Stomach (tissue), 9 donors: ENCODE measurements around the gene TMEM258. TPM values are rescaled to one million over a fixed set of nuclear protein-coding genes. Genes with fewer than 3 reads are reported as not detected.
A peak's percentile ranks its signal among the peaks of the same experiment; 100 is the strongest.

ENCODE experiments used
- DNase-seq, 2 donors: peaks; one replicate each; pipeline versions ENCODE4 v3.0.0 to v3.0.0-alpha.2; 2013 to 2019
- H3K27ac ChIP-seq, 5 donors: fragments of 200-600 bp in 4 of 5; sonication (generic) in 4 of 5; one replicate each; pipeline ENCODE4 v1.5.1; 2013 to 2019; ENCODE audit warnings: mild to moderate bottlenecking in 1 of 5, moderate library complexity in 1 of 5
- H3K27me3 ChIP-seq, 3 donors: fragments of 200-600 bp; sonication (generic); one replicate each; pipeline ENCODE4 v1.5.1; 2017 to 2019; ENCODE audit warnings: mixed run types in 1 of 3
- H3K36me3 ChIP-seq, 4 donors: fragments of 200-600 bp; sonication (generic); 1 replicate in 3 of 4; 2 replicates in 1 of 4; pipeline ENCODE4 v1.5.1; 2016 to 2019
- H3K4me1 ChIP-seq, 4 donors: fragments of 200-600 bp; sonication (generic); one replicate each; pipeline ENCODE4 v1.5.1; 2016 to 2019
- H3K4me3 ChIP-seq, 4 donors: fragments of 200-600 bp; sonication (generic) in 3 of 4; one replicate each; pipeline ENCODE4 v1.5.1; 2016 to 2019; ENCODE audit warnings: mild to moderate bottlenecking in 1 of 4
- H3K9me3 ChIP-seq, 4 donors: fragments of 200-600 bp; sonication (generic); one replicate each; pipeline ENCODE4 v1.5.1; 2016 to 2019
- EP300 ChIP-seq: sonication (generic); formaldehyde crosslinking; IDR thresholded peaks from one replicate; pipeline ENCODE4 v1.6.1; 2017; ENCODE audit warnings: antibody characterized with exemption
- POLR2A ChIP-seq, 4 donors: fragments of 450-650 bp; IDR thresholded peaks; one replicate each; pipeline ENCODE4 v1.6.1; 2016; ENCODE audit warnings: antibody characterized with exemption in 4 of 4, control low read depth in 2 of 4, mild to moderate bottlenecking in 1 of 4, moderate library complexity in 1 of 4
- POLR2AphosphoS5 ChIP-seq, 3 donors: sonication (generic); formaldehyde crosslinking; IDR thresholded peaks; one replicate each; pipeline ENCODE4 v1.6.1; 2016; ENCODE audit warnings: antibody characterized with exemption in 3 of 3
- WGBS, 5 donors: extraction: QIAGEN DNeasy Blood & Tissue Kit in 3 of 5; methylation state at CpG; one replicate each; pipeline versions ENCODE4 v1.1.5 to v1.1.7; 2013 to 2018; 5-methylcytosine and 5-hydroxymethylcytosine counted together
- intact Hi-C: fragments of 100-400 bp; cut with DNase I; formaldehyde crosslinking; loops from one replicate; pipeline ENCODE4 v1.15.1; 2023; ENCODE audit warnings: low total_unique reads
- polyA plus RNA-seq, 3 donors: library from polyadenylated mRNA; stranded (reverse); fragments of 200-250 nt; gene quantifications; one replicate each; pipeline ENCODE4 v1.2.3, GENCODE V29; 2013
- total RNA-seq, 5 donors: library from RNA; depleted of rRNA; stranded (reverse); fragments of >200 nt; gene quantifications; one replicate each; pipeline versions ENCODE4 v1.1.0 to v1.2.3, GENCODE V29; 2014 to 2016
- TF ChIP-seq, protein P1 (sequence below), 7 experiments: fragments of 450-650 bp in 4 of 7; fragments of 200-600 bp in 3 of 7; sonication (generic) in 3 of 7; IDR thresholded peaks; one replicate each; pipeline ENCODE4 v1.5.1; 2016 to 2019; ENCODE audit warnings: antibody characterized with exemption in 7 of 7, control low read depth in 2 of 7, mild to moderate bottlenecking in 1 of 7
- donor health status: healthy with polysubstance abuse.
- donor health status: Bipolar disorder and iron deficiency.
- donor health status: healthy.

Gene TMEM258
- total and polyA plus RNA-seq, 8 donors, result 24.1 to 274 (median 50.3) TPM; not detected in 1

DNA sequence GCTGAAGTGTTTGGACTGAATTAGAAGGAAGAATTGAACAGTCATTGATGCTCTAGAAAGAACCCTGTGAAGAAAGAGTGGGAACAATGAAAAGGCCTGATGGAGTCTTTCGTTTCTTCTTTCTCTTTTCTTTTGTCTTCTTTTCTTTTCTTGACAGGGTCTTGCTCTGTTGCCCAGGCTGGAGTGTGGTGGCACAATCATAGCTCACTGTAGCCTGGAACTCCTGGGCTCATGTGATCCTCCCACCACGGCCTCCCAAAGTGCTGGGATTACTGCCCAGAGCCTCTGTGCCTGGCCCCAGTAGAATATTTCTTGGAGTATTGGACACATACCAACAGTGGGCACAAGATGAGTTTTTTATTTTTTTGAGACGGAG is 1.4 kb upstream of the TMEM258 start:
- H3K27me3 ChIP-seq, result no peaks in the 10 kb centered on the region
- H3K4me1 ChIP-seq, result peaks cover 28 to 54% (median 42%) of the 10 kb centered on the region in 4 donors
- peak overlapping the region in 2 of 4 donors; percentile 54 to 93 for H3K4me3 ChIP-seq
- TF ChIP-seq, protein P1, sequence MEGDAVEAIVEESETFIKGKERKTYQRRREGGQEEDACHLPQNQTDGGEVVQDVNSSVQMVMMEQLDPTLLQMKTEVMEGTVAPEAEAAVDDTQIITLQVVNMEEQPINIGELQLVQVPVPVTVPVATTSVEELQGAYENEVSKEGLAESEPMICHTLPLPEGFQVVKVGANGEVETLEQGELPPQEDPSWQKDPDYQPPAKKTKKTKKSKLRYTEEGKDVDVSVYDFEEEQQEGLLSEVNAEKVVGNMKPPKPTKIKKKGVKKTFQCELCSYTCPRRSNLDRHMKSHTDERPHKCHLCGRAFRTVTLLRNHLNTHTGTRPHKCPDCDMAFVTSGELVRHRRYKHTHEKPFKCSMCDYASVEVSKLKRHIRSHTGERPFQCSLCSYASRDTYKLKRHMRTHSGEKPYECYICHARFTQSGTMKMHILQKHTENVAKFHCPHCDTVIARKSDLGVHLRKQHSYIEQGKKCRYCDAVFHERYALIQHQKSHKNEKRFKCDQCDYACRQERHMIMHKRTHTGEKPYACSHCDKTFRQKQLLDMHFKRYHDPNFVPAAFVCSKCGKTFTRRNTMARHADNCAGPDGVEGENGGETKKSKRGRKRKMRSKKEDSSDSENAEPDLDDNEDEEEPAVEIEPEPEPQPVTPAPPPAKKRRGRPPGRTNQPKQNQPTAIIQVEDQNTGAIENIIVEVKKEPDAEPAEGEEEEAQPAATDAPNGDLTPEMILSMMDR (IDR thresholded peaks at IDR 0.05), result no peak
- TF ChIP-seq POLR2AphosphoS5 (IDR thresholded peaks at IDR 0.05), result no peak
- no peak for TF ChIP-seq POLR2A (IDR thresholded peaks at IDR 0.05)
- no peak for TF ChIP-seq EP300
- no peak overlapping the region for H3K27ac ChIP-seq
- WGBS, 5 donors, result 45 to 59% (median 54%) methylated on average over 3 of the region's 3 CpGs
- peaks cover 19 to 31% (median 29%) of the 10 kb centered on the region in 4 donors for H3K36me3 ChIP-seq
- intact Hi-C loops, result no loop called here
- H3K9me3 ChIP-seq, result no peaks in the 10 kb centered on the region
- DNase-seq, result no peak

DNA sequence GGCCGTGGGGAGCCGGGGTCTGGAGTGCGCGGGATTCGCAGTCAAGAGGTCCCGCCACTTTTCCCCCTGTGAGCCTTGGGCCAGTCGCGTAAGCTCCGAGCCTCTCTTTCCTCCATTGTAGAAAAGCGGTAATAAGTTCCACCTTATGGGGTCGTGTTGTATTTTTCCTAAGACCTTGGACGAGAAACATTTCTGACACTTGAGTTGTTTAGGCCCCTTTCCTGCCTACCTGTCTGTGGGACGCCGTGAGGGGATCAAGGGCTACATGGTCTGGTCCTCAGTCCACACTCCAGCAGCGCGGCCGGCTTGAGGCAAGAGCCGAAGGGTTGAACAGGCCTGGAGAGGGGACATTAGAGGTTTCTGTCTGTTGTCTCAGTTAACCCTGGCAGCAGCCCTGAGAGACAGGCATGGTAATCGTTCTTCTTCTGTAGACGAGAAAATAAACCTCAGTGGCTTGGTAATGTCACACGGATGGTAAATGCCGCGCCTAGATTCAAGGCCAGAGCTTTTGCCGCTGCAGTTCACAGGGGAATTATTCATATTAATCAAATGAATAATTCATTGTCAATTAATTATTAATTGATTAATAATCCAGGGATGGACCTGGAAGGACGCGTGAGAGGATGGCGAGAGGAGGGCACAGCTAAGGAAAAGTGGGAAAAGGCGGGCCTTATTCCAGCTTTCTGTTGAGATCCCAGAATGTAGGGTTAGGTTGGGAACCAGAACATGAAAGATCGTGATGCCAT is 857 bp upstream of the TMEM258 start:
- Histone ChIP-seq H3K27me3 (no peaks in the 10 kb centered on the region), H3K4me3 (peak overlapping the region; percentile 54 to 93 (median 78)), H3K4me1 (peaks cover 28 to 60% (median 44%) of the 10 kb centered on the region in 4 donors), H3K27ac (peak overlapping the region; percentile 94 to 98 (median 96)), H3K36me3 (peaks cover 24 to 37% (median 35%) of the 10 kb centered on the region in 4 donors), H3K9me3 (no peaks in the 10 kb centered on the region)
- TF ChIP-seq, protein P1 (IDR thresholded peaks at IDR 0.05), result no peak
- TF ChIP-seq POLR2A (IDR thresholded peaks at IDR 0.05) (no peak), POLR2AphosphoS5 (IDR thresholded peaks at IDR 0.05) (no peak), EP300 (no peak)
- no peak for DNase-seq
- intact Hi-C loops, result no loop called here
- 1 to 4% (median 2%) methylated on average over 21 to 29 of the region's 29 CpGs for WGBS, 5 donors

DNA sequence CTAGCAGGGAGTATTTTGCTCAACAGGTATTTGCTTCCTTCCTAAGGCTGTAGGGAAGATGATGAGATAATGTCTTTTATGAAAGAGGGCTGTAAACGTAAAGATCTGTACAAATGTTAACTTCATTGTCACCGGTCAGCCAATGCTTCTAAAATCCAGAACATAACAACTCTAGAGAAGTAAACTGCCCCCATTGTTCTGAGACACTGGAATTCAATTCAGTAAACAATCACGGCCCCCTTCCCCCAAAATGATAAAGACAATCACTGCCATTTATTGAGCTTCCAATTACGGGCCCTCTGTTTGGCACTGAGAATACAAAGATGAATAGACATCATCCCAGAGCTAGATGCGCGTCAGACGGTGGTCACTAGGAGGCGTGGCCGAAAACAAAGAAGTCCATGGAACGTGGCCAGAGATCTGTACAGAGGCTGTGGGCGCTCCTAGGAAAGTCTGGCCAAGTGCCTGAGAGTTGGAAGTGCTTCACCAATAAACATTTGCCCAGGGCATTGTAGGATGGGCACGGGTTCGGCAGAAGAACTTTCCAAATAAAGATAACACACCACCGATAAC is 576 bp downstream of the TMEM258 start:
- peak overlapping the region; percentile 94 to 98 (median 96) for H3K27ac ChIP-seq
- peak overlapping the region; percentile 54 to 93 (median 78) for H3K4me3 ChIP-seq
- H3K36me3 ChIP-seq, result peaks cover 35 to 51% (median 49%) of the 10 kb centered on the region in 4 donors
- DNase-seq, result peak; percentile 76 to 96
- H3K9me3 ChIP-seq, result no peaks in the 10 kb centered on the region
- TF ChIP-seq POLR2A (IDR thresholded peaks at IDR 0.05) (no peak), POLR2AphosphoS5 (IDR thresholded peaks at IDR 0.05) (peak in 1 of 3 donors; percentile 18)
- TF ChIP-seq, protein P1 (IDR thresholded peaks at IDR 0.05), result no peak
- intact Hi-C loops, result no loop called here
- WGBS, 5 donors, result 2 to 5% (median 3%) methylated on average over 14 of the region's 14 CpGs
- H3K4me1 ChIP-seq, result peaks cover 19 to 57% (median 42%) of the 10 kb centered on the region in 4 donors
- no peaks in the 10 kb centered on the region for H3K27me3 ChIP-seq

DNA sequence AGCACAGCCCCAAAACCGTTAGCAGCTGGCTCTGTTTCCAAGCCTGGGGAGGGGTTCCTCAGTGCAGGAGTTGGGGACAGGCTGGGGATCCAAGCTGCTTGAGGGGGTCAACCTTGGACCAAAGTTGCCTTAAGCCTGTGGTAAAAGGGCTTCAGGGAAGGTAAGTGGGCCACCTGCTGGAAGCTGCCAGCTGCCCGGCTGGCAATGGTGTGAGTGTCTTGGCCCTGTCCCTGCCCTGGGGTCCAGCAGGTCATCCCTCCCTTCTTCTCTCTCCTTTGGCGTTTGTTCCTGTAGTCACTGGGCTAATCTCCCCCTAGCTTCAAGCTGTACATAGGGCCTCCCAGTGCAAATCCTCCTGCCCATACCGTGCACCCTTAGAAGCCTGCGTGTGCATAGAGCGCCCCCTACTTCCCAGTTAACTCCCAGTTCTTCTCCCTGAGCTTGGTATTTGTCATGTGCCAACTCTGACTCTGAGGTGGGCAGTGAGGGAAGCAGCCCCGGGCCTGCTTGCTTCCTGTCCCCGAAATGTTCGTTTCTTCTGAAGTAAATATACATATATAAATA is 4.4 kb downstream of the TMEM258 start:
- peaks cover 64 to 75% (median 75%) of the 10 kb centered on the region in 4 donors for H3K36me3 ChIP-seq
- H3K27me3 ChIP-seq, result no peaks in the 10 kb centered on the region
- intact Hi-C loops, result no loop called here
- no peaks in the 10 kb centered on the region for H3K9me3 ChIP-seq
- H3K4me1 ChIP-seq, result peaks cover 11 to 48% (median 33%) of the 10 kb centered on the region in 4 donors
- peak; percentile 72 to 91 for DNase-seq
- no peak overlapping the region for H3K4me3 ChIP-seq
- peak overlapping the region in 3 of 5 donors; percentile 18 to 25 (median 25) for H3K27ac ChIP-seq
- TF ChIP-seq, protein P1 (IDR thresholded peaks at IDR 0.05), result peak in 5 of 7 experiments; percentile 36 to 90 (median 50)
- TF ChIP-seq EP300, result no peak
- TF ChIP-seq POLR2AphosphoS5 (IDR thresholded peaks at IDR 0.05), result peak in 2 of 3 donors; percentile 22 to 65
- 25 to 38% (median 31%) methylated on average over 8 to 9 of the region's 9 CpGs for WGBS, 5 donors
